ENCODE data around the gene RER1. TPM values are rescaled to one million over a fixed set of nuclear protein-coding genes. Genes with fewer than 3 reads are reported as not detected.

The RER1 gene
- total RNA-seq, 1 experiment from 2014 or later, result 55.7 TPM

DNA sequence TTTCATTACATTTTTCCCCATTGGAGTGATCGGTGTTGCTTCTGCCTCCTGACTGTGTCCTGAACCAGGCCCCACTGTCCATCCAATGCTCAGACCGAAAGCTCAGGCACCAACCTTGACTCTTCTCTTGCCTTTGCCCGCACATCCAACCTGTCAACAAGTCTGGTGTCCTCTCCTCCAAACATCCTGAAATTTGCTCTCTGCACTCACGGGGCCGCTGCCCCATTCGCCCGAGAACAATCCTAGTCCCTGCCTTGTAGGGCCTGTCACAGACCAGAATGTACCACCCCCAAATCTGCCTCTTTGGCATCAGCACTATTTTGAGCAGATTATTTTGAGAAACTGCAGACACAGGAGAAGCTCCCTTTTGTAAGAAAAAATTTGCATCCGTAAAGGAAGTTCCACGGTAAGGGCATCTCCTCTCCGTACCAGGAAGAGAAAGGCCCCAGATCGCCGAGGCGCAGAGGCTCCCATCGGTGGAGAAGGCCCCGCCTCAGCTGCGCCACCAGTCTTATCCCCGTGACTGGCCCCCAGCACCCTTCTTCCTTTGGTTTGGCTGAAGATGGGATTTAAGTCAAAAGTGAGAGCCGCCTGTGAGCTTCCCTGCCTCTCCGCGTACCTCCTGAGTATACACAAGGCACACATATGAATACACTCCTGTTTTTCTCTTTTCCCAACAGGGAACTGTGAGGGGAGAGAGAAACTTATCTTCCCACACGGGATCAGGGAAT, 7.3 kb upstream of the RER1 start:
- DNase-seq (ENCODE audit: low read depth), result no peak
- in situ Hi-C loops (cut with HindIII; ENCODE audit: low pct_unique_long_range_greater_than_20kb, low sequenced_read_pairs), result no loop called here

DNA sequence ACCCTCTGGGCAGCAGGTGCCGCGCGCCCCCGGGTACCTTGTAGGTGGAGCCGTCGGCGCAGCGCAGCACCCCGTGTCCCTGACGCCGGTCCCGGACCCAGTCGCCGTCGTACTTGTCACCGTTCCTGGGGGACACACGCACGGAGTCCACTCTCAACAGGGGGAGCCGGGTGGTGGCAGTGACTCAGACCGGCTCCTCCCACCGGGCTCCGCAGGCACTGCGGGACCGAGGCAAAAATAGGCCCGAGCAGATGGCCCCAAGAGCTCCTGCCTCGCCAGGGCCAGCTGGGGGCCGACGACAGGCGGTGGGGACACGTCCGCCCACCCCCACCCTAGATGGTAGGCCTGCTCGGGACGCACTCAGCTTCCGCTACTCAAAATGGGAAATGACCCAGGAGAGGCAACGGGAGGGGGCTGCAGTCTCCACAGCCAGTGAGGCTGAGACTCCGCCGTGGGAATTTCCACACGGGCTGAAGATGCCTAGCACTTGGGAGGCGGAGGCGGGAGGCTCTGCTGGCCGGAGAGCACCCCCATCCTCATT, 6.6 kb upstream of the RER1 start:
- no peak for DNase-seq (ENCODE audit: low read depth)
- in situ Hi-C loops (cut with HindIII; ENCODE audit: low pct_unique_long_range_greater_than_20kb, low sequenced_read_pairs), result no loop called here

DNA sequence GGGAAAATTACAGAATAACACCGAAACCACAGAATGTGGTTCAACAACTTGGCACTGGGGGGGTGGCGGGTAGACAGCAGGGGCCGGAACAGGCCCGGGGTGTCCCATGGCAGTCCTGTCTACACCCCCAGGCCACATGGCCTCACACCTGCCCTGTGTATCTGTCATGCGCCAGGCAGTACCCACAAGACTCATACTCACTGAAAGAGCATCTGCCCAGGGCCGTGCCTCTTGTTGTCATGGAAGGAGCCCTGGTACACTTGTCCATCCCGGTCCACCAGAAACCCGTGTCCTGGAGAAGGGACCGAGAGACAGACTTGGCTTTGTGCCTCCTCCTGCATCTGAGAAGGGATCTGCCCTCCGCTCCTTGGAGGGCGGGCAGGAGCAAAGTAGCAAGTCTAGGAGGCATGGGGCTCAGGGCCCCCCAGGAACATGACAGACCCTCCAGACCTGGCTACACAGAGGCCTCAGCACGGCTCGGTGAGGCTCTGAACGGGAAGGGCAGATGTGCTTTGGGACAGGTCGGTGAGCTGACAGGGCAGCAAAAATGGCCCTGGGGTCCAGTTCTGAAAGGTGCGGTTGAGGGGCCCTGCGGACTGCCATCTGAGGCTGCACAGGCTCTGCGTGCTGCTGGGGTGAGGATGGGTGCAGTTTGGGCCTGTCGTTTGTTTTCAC, 5.9 kb upstream of the RER1 start:
- no peak for DNase-seq (ENCODE audit: low read depth)
- in situ Hi-C loops (cut with HindIII; ENCODE audit: low pct_unique_long_range_greater_than_20kb, low sequenced_read_pairs), result no loop called here

DNA sequence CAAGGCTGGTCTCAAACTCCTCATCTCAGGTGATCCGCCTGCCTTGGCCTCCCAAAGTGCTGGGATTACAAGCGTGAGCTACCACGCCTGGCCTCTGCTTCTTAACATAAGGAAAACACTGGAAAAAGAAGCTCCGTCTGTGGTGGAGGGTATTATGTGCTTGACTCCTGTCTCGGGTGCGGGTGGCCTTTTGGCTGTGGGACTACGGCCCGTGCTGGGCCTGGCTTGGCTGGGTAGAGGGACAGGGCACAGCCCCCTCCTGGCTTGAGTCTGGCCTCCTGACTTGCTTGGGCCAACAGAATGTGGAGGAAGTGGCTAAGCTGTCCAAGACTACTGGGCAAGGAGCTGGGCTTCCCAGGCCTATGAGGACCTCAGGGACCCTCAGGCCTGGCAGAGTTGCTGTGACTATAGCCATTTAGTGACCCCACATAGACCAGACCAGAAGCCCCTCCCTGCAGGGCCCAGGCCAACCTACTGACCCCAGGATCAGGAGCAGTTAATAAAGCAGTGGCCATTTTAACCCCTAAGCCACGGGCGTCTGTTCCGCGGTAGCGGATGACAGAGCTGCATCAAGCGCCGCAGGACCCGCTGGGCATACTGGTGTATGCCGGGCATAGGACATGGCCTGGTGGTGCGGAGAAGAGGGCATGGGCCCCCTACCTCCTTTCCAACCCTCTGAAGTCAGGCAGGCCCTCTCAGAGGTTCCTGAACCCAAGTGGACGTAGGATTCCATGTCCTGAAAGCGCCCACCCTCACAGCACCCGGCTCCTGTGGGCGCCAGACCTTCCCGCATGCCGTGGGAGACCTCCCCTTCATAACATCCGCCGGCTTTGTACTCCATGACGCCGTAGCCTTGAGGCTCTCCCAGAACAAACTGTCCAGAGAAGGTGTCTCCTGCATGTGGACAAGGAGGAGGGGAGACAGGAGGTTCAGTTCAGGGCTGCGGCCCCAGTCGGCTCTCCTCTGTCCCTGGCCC, 4.7 kb upstream of the RER1 start:
- no peak for DNase-seq (ENCODE audit: low read depth)
- in situ Hi-C loops (cut with HindIII; ENCODE audit: low pct_unique_long_range_greater_than_20kb, low sequenced_read_pairs), result no loop called here

DNA sequence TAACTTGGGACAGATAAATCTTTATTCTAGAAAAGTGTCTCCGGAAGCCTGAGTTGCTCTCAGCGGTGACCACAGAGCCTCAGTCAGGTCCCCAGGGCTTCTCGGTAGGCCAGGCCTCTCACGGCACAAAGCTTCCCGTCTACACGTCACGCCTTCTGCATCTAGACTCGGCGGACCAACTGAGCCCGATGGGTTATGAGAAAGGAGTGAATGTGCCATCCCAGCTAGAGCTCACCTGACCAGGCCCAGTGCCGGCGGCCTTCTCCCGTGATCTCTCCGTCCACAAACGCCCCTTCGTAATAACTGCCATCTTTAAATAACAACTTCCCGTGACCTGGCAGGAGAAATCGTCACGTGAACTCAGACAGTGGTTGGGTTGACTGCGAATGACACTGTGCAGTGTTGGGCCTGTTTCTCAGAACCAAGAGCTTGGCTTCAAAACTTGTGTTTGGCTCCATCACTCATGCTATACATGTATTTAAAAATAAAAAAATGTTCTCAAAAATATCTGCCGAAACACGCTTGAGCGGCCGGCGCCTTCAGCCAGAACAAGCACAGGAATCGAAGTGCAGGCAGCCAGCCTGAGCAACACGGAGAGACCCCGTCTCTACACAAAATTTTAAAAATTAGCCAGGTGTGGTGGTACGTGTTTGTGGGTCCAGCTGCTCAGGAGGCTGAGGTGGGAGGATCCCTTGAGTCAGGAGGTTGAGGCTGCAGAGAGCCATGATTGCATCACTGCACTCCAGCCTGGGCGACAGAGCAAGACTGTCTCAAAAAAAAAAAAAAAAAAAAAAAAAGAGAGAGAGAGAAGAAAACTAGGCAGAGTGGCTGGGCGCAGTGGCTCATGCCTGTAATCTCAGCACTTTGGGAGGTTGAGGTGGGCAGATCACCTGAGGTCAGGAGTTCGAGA, 3.4 kb upstream of the RER1 start:
- DNase-seq (ENCODE audit: low read depth), result no peak
- in situ Hi-C loops (cut with HindIII; ENCODE audit: low pct_unique_long_range_greater_than_20kb, low sequenced_read_pairs), result no loop called here

DNA sequence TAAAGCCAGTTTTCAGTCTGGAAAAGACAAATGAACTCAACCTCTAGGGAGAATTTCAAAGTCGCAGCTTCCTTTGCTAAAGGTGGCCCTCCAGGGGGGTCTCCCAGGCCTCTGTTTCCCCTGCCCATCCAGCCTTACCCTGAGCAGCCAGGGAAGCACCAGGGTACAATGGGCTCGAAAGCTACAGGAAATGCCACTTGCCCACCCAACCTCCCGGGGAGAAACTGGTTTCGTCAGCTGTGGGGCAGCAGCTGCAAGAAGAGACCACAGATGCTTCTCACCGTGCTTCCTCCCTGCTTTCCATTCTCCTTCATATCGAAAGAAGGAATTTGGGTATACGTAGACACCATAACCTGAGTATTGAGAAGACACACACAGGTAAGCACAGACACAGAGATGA, 2.0 kb upstream of the RER1 start:
- in situ Hi-C loops (cut with HindIII; ENCODE audit: low pct_unique_long_range_greater_than_20kb, low sequenced_read_pairs), result loop anchor here (10.0 kb wide), 1 partner anchor 195 kb away; the partner anchor contains the start of gene FAAP20
- no peak for DNase-seq (ENCODE audit: low read depth)

DNA sequence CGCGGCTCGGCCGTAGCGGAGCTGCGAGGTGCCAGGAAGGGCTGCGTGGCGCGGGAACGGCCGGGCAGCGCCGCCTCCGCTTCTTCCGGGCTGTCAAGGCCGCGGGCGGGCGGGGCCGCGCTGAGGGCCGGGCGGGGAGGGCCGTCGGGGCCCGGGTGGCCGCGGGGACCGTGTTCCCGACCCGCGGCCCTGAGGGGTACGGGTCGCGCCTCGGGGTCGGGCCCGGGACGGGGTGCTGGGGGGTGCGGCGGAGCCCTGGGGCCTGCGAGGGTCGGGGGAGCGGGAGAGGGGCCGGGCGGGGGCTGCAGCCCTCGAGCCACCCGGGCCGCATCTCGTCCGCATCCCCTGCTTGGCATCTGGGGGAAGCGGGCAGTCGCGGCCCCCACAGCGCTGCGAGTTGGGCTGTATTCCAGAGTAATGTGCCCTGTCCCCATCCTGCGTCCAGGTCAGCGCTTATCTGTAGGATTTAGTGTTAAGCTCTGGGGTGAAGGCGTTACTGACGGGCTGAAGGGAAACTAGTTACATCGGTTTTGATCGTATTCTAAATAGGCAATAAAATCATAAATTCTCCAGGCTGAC, 379 bp downstream of the RER1 start:
- no peak for DNase-seq (ENCODE audit: low read depth)
- in situ Hi-C loops (cut with HindIII; ENCODE audit: low pct_unique_long_range_greater_than_20kb, low sequenced_read_pairs), result loop anchor here (10.0 kb wide), 1 partner anchor 197 kb away; the partner anchor contains the start of gene FAAP20

DNA sequence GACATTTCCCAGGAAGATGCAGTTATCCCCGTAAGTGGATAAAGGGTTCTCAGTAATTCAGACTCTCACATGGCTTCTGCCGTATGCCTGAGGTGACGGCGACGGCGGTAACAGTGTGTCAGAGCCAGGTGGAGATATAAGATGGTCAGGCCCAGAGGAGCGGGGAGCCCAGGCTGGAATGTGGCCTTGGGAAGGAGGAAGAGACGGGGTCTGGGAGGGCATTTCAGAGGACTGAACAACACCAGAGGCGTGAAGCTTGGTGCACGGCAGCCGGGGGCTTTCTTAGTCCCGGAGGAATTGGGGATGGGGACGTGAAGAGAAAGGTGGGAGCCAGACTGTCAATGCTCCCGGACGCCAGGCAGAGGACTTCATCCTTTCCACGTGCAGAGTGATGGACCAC, 1.0 kb downstream of the RER1 start:
- in situ Hi-C loops (cut with HindIII; ENCODE audit: low pct_unique_long_range_greater_than_20kb, low sequenced_read_pairs), result loop anchor here (10.0 kb wide), 1 partner anchor 198 kb away; the partner anchor contains the start of gene FAAP20
- DNase-seq (ENCODE audit: low read depth), result no peak

DNA sequence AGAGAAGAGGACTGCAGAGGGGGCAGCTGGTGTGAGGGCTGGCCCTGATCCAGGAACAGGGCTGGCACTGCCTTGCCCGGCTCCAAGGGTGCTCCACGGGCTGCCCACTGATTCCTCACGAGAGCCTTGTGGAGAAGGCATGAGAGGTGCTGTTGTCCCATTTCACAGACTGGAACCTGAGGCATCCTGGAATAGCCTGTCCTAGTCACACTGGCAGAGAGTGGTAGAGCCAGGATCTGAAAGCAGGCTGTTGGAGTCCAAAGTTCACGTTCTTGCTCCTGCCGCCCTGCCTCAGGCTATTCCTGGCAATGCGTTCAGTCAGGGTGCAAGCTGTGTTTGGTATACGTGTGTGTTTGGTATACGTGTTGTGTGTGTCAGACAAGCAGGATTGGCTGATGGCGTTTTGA, 1.8 kb downstream of the RER1 start:
- no peak for DNase-seq (ENCODE audit: low read depth)
- in situ Hi-C loops (cut with HindIII; ENCODE audit: low pct_unique_long_range_greater_than_20kb, low sequenced_read_pairs), result loop anchor here (10.0 kb wide), 1 partner anchor 199 kb away; the partner anchor contains the start of gene FAAP20

DNA sequence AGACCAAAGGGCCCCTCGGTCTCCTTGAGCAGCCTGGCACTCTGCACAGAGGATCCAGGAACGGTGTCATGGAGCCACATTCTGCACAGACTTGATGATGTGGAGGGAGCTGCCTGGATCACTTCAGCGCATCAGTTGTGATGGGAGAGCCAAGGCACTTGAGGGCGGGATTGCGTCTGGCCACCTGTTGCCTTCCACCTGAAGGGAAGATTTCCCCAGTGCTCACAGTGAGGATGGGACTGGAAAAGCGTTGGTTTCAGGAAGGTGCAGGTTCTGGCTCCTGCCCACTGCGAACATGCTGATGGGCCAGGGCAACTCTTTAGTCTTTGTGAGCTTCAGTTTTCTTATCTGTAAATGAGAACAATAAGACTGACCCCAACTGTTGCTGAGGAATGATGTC, 2.6 kb downstream of the RER1 start:
- no peak for DNase-seq (ENCODE audit: low read depth)
- in situ Hi-C loops (cut with HindIII; ENCODE audit: low pct_unique_long_range_greater_than_20kb, low sequenced_read_pairs), result loop anchor here (10.0 kb wide), 1 partner anchor 199 kb away; the partner anchor contains the start of gene FAAP20

DNA sequence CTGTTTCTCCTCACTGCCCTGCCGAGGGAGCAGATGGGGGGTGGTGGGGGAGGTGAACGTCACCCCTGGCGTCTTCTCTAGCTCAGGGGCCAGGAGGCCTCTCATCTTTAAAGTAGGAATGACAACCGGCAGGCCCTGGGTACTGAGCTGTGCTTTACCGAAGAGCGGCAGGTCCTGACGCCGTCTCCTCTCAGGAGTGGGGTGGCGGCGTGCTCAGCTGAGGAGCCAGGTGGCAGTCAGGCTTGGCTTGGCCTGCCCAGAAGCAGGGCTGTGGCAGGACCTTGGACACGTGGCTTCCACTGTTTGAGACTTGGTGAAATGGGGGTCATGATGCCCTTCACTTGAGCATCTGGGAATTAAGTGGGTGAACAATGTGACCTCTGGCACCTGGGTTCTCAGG, 3.1 kb downstream of the RER1 start:
- in situ Hi-C loops (cut with HindIII; ENCODE audit: low pct_unique_long_range_greater_than_20kb, low sequenced_read_pairs), result loop anchor here (10.0 kb wide), 1 partner anchor 200 kb away; the partner anchor contains the start of gene FAAP20
- DNase-seq (ENCODE audit: low read depth), result no peak

DNA sequence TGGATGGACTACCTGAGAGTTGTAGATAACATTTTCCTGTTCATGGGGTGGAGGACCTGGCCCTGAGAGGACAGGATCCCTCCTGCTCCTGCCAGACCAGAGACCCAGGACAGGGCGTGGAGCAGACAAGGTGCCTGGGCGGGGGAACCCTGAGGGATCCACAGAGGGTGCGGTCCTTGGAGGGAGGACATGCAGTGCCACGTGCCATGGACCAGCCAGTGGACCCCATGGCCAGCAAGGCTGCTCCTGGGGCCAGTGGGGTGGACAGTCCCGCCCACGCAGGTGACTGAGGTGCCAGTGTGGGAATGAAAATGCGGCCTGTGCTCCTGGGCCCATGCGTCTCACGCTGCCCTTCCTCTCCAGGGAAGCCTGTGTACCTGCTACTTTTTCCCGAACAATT, 3.6 kb downstream of the RER1 start:
- in situ Hi-C loops (cut with HindIII; ENCODE audit: low pct_unique_long_range_greater_than_20kb, low sequenced_read_pairs), result loop anchor here (10.0 kb wide), 1 partner anchor 200 kb away; the partner anchor contains the start of gene FAAP20
- no peak for DNase-seq (ENCODE audit: low read depth)

DNA sequence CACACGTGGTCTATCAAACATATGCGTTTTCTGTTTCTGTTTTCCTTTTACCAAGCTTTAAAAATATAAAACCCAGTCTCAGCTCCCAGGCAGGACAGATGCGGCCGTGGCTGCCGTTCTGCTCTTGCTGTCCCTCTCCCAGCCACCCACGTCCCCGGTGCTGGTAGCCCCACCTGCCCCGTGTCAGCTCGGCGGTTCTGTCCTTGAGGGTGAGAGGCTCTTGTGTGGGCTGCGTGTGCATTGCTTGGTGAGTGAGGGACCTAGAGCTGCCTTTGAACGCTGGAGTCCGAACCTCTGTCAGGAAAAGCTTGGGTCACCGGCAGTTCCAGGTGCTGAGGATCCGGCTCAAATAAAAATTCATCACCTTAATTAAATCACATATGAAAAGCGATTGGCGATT, 4.4 kb downstream of the RER1 start:
- DNase-seq (ENCODE audit: low read depth), result no peak
- in situ Hi-C loops (cut with HindIII; ENCODE audit: low pct_unique_long_range_greater_than_20kb, low sequenced_read_pairs), result loop anchor here (10.0 kb wide), 1 partner anchor 201 kb away; the partner anchor contains the start of gene FAAP20

DNA sequence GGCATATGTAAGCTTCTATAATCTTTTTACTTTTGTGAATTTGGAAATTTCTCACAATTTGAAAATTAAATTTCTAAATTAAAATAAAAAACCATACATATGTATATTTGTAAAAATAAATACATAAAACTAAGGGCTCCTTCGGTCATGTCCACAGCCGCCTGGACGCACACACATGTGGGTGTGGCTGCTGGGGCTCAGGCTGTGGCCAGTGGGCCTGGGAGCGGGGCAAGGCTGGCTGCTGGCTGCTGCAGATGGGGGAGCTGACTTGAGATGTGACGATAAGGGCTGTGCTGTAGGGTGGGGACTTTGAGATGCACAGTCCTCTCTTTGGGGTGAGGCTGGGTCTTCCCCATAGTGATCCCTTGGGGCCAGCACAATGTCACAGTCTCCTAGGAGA, 4.8 kb downstream of the RER1 start:
- DNase-seq (ENCODE audit: low read depth), result no peak
- in situ Hi-C loops (cut with HindIII; ENCODE audit: low pct_unique_long_range_greater_than_20kb, low sequenced_read_pairs), result loop anchor here (10.0 kb wide), 1 partner anchor 202 kb away; the partner anchor contains the start of gene FAAP20

DNA sequence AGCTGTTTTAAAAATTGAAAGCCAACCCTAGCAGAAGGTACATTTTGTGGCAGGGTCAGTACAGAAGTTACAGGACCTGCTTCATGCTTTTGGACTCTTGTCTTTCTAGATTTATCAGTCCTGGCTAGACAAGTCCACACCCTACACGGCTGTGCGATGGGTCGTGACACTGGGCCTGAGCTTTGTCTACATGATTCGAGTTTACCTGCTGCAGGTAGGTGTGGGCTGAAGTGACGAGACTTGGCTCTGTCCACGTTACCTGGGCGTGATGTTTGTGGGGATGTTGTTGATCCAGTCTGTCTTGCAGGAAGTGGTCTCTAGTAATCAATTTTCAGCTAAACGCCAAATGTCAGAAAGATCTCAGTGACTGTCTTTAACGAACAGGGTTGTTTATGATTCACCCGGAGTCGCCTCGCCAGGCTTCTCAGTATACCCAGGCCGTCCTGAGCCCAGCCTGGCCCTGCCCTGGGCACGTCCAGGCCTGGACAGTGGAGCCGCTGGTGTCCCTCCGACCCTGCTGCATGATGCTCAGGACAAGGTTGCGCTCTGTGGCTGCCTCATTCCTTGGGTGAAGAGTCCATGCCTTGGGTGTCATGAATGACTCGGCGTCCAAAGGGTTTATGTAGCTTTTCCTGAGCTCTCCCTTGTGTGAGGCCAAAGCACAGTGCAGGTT, 5.5 kb downstream of the RER1 start:
- in situ Hi-C loops (cut with HindIII; ENCODE audit: low pct_unique_long_range_greater_than_20kb, low sequenced_read_pairs), result loop anchor here (10.0 kb wide), 1 partner anchor 202 kb away; the partner anchor contains the start of gene FAAP20
- DNase-seq (ENCODE audit: low read depth), result no peak

DNA sequence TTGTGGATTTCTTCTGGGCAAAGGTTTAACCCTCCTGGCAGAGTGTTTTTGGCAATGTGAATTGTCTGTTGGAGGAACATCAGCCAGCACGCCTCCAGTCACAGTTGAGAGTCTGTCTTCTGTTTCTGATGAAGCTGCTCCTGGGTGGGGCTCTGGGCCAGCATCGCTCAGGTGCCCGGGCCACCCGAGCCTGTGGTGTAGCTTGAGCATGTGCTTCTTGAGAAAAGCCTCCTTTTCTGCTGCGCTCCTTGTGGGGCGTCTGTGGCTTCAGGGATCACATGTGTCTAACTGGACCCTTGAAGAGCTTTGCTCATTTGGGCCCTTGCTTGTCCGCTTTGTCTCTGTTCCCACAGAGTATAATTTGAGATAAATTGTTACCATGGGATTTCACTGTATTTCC, 7.2 kb downstream of the RER1 start:
- in situ Hi-C loops (cut with HindIII; ENCODE audit: low pct_unique_long_range_greater_than_20kb, low sequenced_read_pairs), result loop anchor here (10.0 kb wide), 1 partner anchor 204 kb away; the partner anchor contains the start of gene FAAP20
- no peak for DNase-seq (ENCODE audit: low read depth)

All from Caki2 (cell line).